K562 (cell line): ENCODE results near the gene USP12. TPM values are rescaled to one million over a fixed set of nuclear protein-coding genes. Genes with fewer than 3 reads are reported as not detected.

Experiments
- ATAC-seq: fragments of 200-7000 bp; cut with Tn5 transposase; 3 replicates; pipeline ENCODE4 v1.9.1; 2020; ENCODE audit warnings: moderate library complexity
- BruUV-seq: library from RNA; stranded (reverse); fragments of 400-500 nt; replicated peaks from 2 replicates; lab custom pipeline; 2021; lab: Mats Ljungman, UMichigan
- CTCF ChIA-PET: fragments of 300-600 bp; formaldehyde crosslinking; extraction: SDS; loops from one replicate; lab custom pipeline; 2021; ENCODE audit warnings: low intra/inter-chr PET ratio; lab: Yijun Ruan, JAX
- POLR2A ChIA-PET: fragments of 300-600, 350-650 bp; sonication (Branson Sonifier 250); formaldehyde crosslinking; extraction: SDS; loops from one replicate; lab custom pipeline; 2021; ENCODE audit warnings: antibody characterized with exemption, inconsistent platforms; lab: Yijun Ruan, JAX
- DNase-seq, 4 experiments: peaks; one replicate each; pipeline versions ENCODE4 v3.0.0 to v3.0.0-alpha.2; 2011 to 2018; ENCODE audit warnings: low spot score in 3 of 4, mixed read lengths in 3 of 4; ENCODE audit errors: extremely low read depth in 1 of 4
- FAIRE-seq: peaks from 2 replicates; lab custom pipeline; 2011; peaks lifted over from hg19 to GRCh38; lab: Jason Lieb, UNC
- H2AFZ ChIP-seq: 2 replicates; pipeline ENCODE4 v1.6.0; 2011; ENCODE audit warnings: low read depth, low read length, control low read depth, inconsistent platforms
- H3K27ac ChIP-seq: fragments of 200-600 bp; 3 replicates; pipeline ENCODE4 v1.8.0; 2011; ENCODE audit warnings: low read depth, mild to moderate bottlenecking, control low read depth, inconsistent platforms, low read length, moderate library complexity, mixed read lengths; ENCODE audit errors: extremely low read depth
- H3K27me3 ChIP-seq, 2 experiments: fragments of 300-600 bp in 1 of 2; 2 replicates in 1 of 2; 3 replicates in 1 of 2; pipeline versions ENCODE4 v1.6.0 to v1.8.0; 2011; ENCODE audit warnings: inconsistent platforms in 2 of 2, low read length in 2 of 2, mild to moderate bottlenecking in 1 of 2, mixed read lengths in 1 of 2, moderate library complexity in 1 of 2; ENCODE audit not compliant: control insufficient read depth in 2 of 2, insufficient read depth in 2 of 2
- H3K36me3 ChIP-seq: fragments of 300-600 bp; 3 replicates; pipeline ENCODE4 v1.8.0; 2011; ENCODE audit warnings: mild to moderate bottlenecking, low read length, inconsistent platforms; ENCODE audit not compliant: control insufficient read depth, insufficient read depth
- H3K4me1 ChIP-seq, 2 experiments: fragments of 200-600 bp in 1 of 2; replicated peaks in 1 of 2; 2 replicates in 1 of 2; 3 replicates in 1 of 2; pipeline versions ENCODE4 v1.5.1 to v1.8.0; 2011; ENCODE audit warnings: inconsistent platforms in 2 of 2, low read length in 2 of 2, mild to moderate bottlenecking in 1 of 2, mixed read lengths in 1 of 2, moderate library complexity in 1 of 2; ENCODE audit not compliant: control insufficient read depth in 2 of 2, insufficient read depth in 2 of 2
- H3K4me2 ChIP-seq: 2 replicates; pipeline ENCODE4 v1.6.1; 2011; ENCODE audit warnings: low read length, control low read depth, inconsistent platforms, mixed read lengths; ENCODE audit not compliant: insufficient read depth
- H3K4me3 ChIP-seq: fragments of 200-600 bp; sonication (generic), shearing (Covaris generic); 2 replicates; pipeline ENCODE4 v1.5.1; 2016; ENCODE audit warnings: control low read depth, inconsistent platforms
- H3K79me2 ChIP-seq: fragments of 200-600 bp; 3 replicates; pipeline ENCODE4 v1.8.0; 2011; ENCODE audit warnings: low read length, inconsistent platforms; ENCODE audit not compliant: control insufficient read depth, insufficient read depth
- H3K9ac ChIP-seq, 2 experiments: 2 replicates each; pipeline versions ENCODE4 v1.6.0 to v1.6.1; 2011; ENCODE audit warnings: low read depth in 2 of 2, low read length in 2 of 2, control low read depth in 1 of 2, inconsistent platforms in 1 of 2, mild to moderate bottlenecking in 1 of 2, mixed read lengths in 1 of 2; ENCODE audit not compliant: insufficient read depth in 1 of 2
- H3K9me1 ChIP-seq: one replicate; pipeline ENCODE4 v1.6.0; 2011; ENCODE audit warnings: inconsistent platforms, mild to moderate bottlenecking, low read length, moderate library complexity; ENCODE audit not compliant: control insufficient read depth, insufficient read depth
- H3K9me3 ChIP-seq: replicated peaks from 2 replicates; pipeline ENCODE4 v1.5.1; 2011; ENCODE audit warnings: low read depth, low read length, inconsistent platforms; ENCODE audit not compliant: control insufficient read depth, insufficient read depth
- H4K20me1 ChIP-seq: replicated peaks from 2 replicates; pipeline ENCODE4 v1.6.1; 2011; ENCODE audit warnings: low read length, inconsistent platforms, mixed read lengths; ENCODE audit not compliant: control insufficient read depth, insufficient read depth
- ATF2 ChIP-seq: sonication (generic); formaldehyde crosslinking; IDR thresholded peaks from 2 replicates; pipeline ENCODE4 v1.8.1; 2022; ENCODE audit warnings: missing genetic modification reagents
- DDX20 ChIP-seq: fragments of 450-650 bp; IDR thresholded peaks from 2 replicates; pipeline ENCODE4 v1.6.1; 2016; ENCODE audit warnings: missing genetic modification characterization, low read depth, mild to moderate bottlenecking, missing compliant biosample characterization, moderate library complexity
- HMG20B ChIP-seq: fragments of 250-450 bp; sonication (Bioruptor Pico); IDR thresholded peaks from 2 replicates; pipeline ENCODE4 v1.5.0; 2021; ENCODE audit warnings: mild to moderate bottlenecking
- MEIS2 ChIP-seq: fragments of 450-650 bp; IDR thresholded peaks from 2 replicates; pipeline ENCODE4 v1.6.1; 2014; ENCODE audit warnings: mild to moderate bottlenecking; ENCODE audit not compliant: partially characterized antibody
- RBM22 ChIP-seq: fragments of 200-400 bp; formaldehyde crosslinking; IDR thresholded peaks from 2 replicates; pipeline ENCODE4 v1.6.1; 2018; ENCODE audit warnings: low read length, low read depth; ENCODE audit not compliant: poor library complexity, severe bottlenecking
- SRSF3 ChIP-seq: fragments of 200-400 bp; formaldehyde crosslinking; IDR thresholded peaks from 2 replicates; pipeline ENCODE4 v1.6.1; 2016; ENCODE audit warnings: mild to moderate bottlenecking, low read length, moderate library complexity; ENCODE audit not compliant: insufficient read depth
- TCF3 ChIP-seq: sonication (generic); formaldehyde crosslinking; IDR thresholded peaks from 2 replicates; pipeline ENCODE4 v1.4.0; 2020; ENCODE audit warnings: mild to moderate bottlenecking, missing genetic modification reagents
- TCF7 ChIP-seq: sonication (generic); IDR thresholded peaks from 2 replicates; pipeline ENCODE4 v1.6.1; 2016; ENCODE audit warnings: antibody characterized with exemption, borderline replicate concordance
- ZBTB8A ChIP-seq: fragments of 450-650 bp; IDR thresholded peaks from 2 replicates; pipeline ENCODE4 v1.6.1; 2018; ENCODE audit warnings: mild to moderate bottlenecking, moderate library complexity; ENCODE audit not compliant: partially characterized antibody
- ZNF318 ChIP-seq, 2 experiments: fragments of 450-650 bp; IDR thresholded peaks; 2 replicates each; pipeline ENCODE4 v1.6.1; 2016; ENCODE audit warnings: mild to moderate bottlenecking in 2 of 2, borderline replicate concordance in 1 of 2, low read depth in 1 of 2, moderate library complexity in 1 of 2
- ZNF354B ChIP-seq: fragments of 250-450 bp; sonication (Bioruptor Pico); IDR thresholded peaks from 2 replicates; pipeline ENCODE4 v1.4.0; 2020
- WGBS: fragments of 100-300 bp; shearing (Covaris generic); methylation state at CpG from one replicate; pipeline ENCODE4 v1.1.6; 2016; ENCODE audit warnings: low coverage, mixed read lengths; ENCODE audit not compliant: insufficient coverage; ENCODE audit errors: missing lambda C conversion rate; 5-methylcytosine and 5-hydroxymethylcytosine counted together
- in situ Hi-C: fragments of 300-500 bp; cut with MboI; formaldehyde crosslinking; loops from 4 replicates; pipeline ENCODE4 v1.15.0; 2018; ENCODE audit warnings: inconsistent platforms, mixed read lengths
- intact Hi-C: fragments of 100-400 bp; cut with micrococcal nuclease; formaldehyde crosslinking; loops from 2 replicates; pipeline ENCODE4 v1.14.2; 2022
- polyA plus RNA-seq, 8 experiments: library from polyadenylated mRNA; depleted of rRNA in 4 of 8; stranded (reverse) in 5 of 8; unstranded in 3 of 8; fragments of >200 nt; fragmentation: Nextera tagmentation in 2 of 8; fragmentation: Illumina TruSeq in 1 of 8; extraction: Ambion mirVana in 2 of 8; extraction: Trizol in 1 of 8; gene quantifications; 2 replicates each; pipeline versions ENCODE4 v1.2.1 to v1.2.3, GENCODE V29; 2011 to 2014; ENCODE audit warnings: inconsistent platforms in 1 of 8, missing spikeins in 1 of 8
- total RNA-seq, 7 experiments: library from RNA; depleted of rRNA in 6 of 7; stranded (reverse); fragments of >200 nt in 6 of 7; fragmentation: Illumina TruSeq in 2 of 7; extraction: Trizol in 2 of 7; gene quantifications; 2 replicates each; pipeline versions ENCODE4 v1.2.1 to v1.2.3, GENCODE V29; 2011 to 2021; ENCODE audit warnings: low replicate concordance in 1 of 7
- TF ChIP-seq, protein P1 (sequence below): fragments of 250-450 bp; sonication (Bioruptor Pico); IDR thresholded peaks from 2 replicates; pipeline ENCODE4 v1.9.0; 2021; ENCODE audit warnings: mild to moderate bottlenecking

Gene USP12
- total and polyA plus RNA-seq, 9 of the 15 experiments (the other 6 are each of a cell fraction or from before 2014, with no cell fraction given), result 1.8 to 20.5 (median 13.3) TPM

DNA sequence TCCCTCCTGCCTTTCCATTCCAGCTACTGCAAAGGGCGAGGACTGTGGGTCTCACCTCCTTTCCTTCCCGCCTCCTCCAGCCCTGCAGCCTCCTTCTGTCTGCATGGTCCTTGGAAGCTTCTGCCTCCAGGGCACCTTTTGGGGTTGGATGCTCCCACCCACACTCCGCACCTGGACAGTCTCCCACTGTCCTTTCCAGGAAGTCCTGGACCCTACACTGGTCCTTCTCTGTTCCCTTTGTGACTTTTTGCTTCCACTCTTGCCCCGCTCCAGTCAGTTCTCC, 130.8 kb downstream of the USP12 start:
- no peaks in the 10 kb centered on the region for H3K9me1 ChIP-seq
- intact Hi-C loops, result no loop called here
- ATAC-seq (no peak), FAIRE-seq (no peak), DNase-seq (no peak)
- H3K27me3 ChIP-seq, result peaks cover 0 to 4% of the 10 kb centered on the region in 2 experiments; a peak in 2 of 5 replicates
- H3K79me2 ChIP-seq, result no peaks in the 10 kb centered on the region
- in situ Hi-C loops, result no loop called here
- POLR2A ChIA-PET, result interaction anchor here (0.5 kb wide), 1 partner anchor 21 kb away, joined by 3 read pairs; no protein-coding TSS in a partner anchor
- H3K36me3 ChIP-seq, result no peaks in the 10 kb centered on the region
- no peak overlapping the region for H3K27ac ChIP-seq
- H3K4me1 ChIP-seq, result peaks cover 8 to 15% of the 10 kb centered on the region in 2 experiments; a peak in 4 of 5 replicates
- WGBS, result 73% methylated on average over 2 of the region's 4 CpGs
- no peaks in the 10 kb centered on the region for H3K9me3 ChIP-seq
- no peak overlapping the region for H3K4me2 ChIP-seq
- no peak overlapping the region for H3K9ac ChIP-seq
- H3K4me3 ChIP-seq, result no peak overlapping the region
- CTCF ChIA-PET, result no interaction called here
- no TSS peak for BruUV-seq
- no peaks in the 10 kb centered on the region for H4K20me1 ChIP-seq
- H2AFZ ChIP-seq, result no peak overlapping the region
- TF ChIP-seq HMG20B (CRISPR knock-in tag) (no peak), SRSF3 (no peak), TCF3 (CRISPR knock-in tag) (no peak), DDX20 (tag) (no peak), ZNF318 (IDR thresholded peaks at IDR 0.05; ENCODE audit: borderline replicate concordance in 1 of 2, low read depth in 1 of 2) (no peak), ZBTB8A (no peak), MEIS2 (no peak), ZNF354B (CRISPR knock-in tag) (no peak), ATF2 (CRISPR knock-in tag) (no peak), TCF7 (no peak), RBM22 (no peak)
- TF ChIP-seq, protein P1, sequence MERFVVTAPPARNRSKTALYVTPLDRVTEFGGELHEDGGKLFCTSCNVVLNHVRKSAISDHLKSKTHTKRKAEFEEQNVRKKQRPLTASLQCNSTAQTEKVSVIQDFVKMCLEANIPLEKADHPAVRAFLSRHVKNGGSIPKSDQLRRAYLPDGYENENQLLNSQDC (CRISPR knock-in tag), result no peak
